ENCODE measurements around the gene MYO3B.

DNA sequence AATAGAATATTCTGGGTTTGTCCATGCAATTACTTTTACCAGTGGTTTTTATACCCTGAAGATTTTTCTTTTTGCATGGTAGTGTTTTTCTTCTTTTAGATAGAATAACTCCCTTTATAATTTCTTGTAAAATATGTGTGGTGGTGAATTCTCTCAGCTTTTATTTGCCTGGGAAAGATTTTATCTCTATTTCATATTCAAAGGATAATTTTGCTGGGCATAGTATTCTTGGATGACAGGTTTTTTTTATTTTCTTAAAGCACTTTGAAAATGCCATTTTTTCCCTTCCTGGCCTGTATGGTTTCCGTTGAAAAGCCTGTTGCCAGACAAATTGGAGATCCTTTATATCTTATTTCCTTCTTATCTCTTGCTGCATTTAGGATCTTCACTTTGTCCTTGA lies 113.5 kb downstream of the MYO3B start:
- TF ChIP-seq POLR2A (IDR thresholded peaks at IDR 0.05; ENCODE audit: control extremely low read depth in 1 of 2, low read depth in 2 of 2, low read length in 2 of 2), result no peak
- TF ChIP-seq, protein P1, sequence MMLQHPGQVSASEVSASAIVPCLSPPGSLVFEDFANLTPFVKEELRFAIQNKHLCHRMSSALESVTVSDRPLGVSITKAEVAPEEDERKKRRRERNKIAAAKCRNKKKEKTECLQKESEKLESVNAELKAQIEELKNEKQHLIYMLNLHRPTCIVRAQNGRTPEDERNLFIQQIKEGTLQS (IDR thresholded peaks at IDR 0.05; ENCODE audit: insufficient read depth, low read depth, low read length), result no peak
- TF ChIP-seq NRF1 (IDR thresholded peaks at IDR 0.05; ENCODE audit: low read depth, low read length), result no peak
- no peak for TF ChIP-seq EGR1 (IDR thresholded peaks at IDR 0.05; ENCODE audit: borderline replicate concordance, low read depth, low read length)
- TF ChIP-seq TEAD4 (IDR thresholded peaks at IDR 0.05; ENCODE audit: low read depth, low read length), result no peak
- no peak for TF ChIP-seq TAF1 (IDR thresholded peaks at IDR 0.05; ENCODE audit: low read depth, low read length)
- no peak for TF ChIP-seq FOSL1 (IDR thresholded peaks at IDR 0.05; ENCODE audit: insufficient read depth, low read depth, low read length)
- no peak for TF ChIP-seq SRF (IDR thresholded peaks at IDR 0.05; ENCODE audit: low read depth, low read length)
- TF ChIP-seq ZNF274 (IDR thresholded peaks at IDR 0.05; ENCODE audit: borderline replicate concordance, extremely low read depth, low read length), result no peak
- TF ChIP-seq KDM1A (IDR thresholded peaks at IDR 0.05; ENCODE audit: borderline replicate concordance, low read length), result no peak
- TF ChIP-seq, protein P2, sequence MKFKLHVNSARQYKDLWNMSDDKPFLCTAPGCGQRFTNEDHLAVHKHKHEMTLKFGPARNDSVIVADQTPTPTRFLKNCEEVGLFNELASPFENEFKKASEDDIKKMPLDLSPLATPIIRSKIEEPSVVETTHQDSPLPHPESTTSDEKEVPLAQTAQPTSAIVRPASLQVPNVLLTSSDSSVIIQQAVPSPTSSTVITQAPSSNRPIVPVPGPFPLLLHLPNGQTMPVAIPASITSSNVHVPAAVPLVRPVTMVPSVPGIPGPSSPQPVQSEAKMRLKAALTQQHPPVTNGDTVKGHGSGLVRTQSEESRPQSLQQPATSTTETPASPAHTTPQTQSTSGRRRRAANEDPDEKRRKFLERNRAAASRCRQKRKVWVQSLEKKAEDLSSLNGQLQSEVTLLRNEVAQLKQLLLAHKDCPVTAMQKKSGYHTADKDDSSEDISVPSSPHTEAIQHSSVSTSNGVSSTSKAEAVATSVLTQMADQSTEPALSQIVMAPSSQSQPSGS (IDR thresholded peaks at IDR 0.05; ENCODE audit: low read length), result no peak
- TF ChIP-seq, protein P3, sequence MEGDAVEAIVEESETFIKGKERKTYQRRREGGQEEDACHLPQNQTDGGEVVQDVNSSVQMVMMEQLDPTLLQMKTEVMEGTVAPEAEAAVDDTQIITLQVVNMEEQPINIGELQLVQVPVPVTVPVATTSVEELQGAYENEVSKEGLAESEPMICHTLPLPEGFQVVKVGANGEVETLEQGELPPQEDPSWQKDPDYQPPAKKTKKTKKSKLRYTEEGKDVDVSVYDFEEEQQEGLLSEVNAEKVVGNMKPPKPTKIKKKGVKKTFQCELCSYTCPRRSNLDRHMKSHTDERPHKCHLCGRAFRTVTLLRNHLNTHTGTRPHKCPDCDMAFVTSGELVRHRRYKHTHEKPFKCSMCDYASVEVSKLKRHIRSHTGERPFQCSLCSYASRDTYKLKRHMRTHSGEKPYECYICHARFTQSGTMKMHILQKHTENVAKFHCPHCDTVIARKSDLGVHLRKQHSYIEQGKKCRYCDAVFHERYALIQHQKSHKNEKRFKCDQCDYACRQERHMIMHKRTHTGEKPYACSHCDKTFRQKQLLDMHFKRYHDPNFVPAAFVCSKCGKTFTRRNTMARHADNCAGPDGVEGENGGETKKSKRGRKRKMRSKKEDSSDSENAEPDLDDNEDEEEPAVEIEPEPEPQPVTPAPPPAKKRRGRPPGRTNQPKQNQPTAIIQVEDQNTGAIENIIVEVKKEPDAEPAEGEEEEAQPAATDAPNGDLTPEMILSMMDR (IDR thresholded peaks at IDR 0.05; ENCODE audit: control extremely low read depth in 1 of 3, insufficient read depth in 1 of 3, low read depth in 1 of 3, low read length in 3 of 3), result no peak
- no peak for TF ChIP-seq TBP (IDR thresholded peaks at IDR 0.05; ENCODE audit: low read depth, low read length)
